Spleen (tissue), 11 donors: ENCODE data around the gene FAM53B. TPM values are rescaled to one million over a fixed set of nuclear protein-coding genes. Genes with fewer than 3 reads are reported as not detected.
A peak's percentile ranks its signal among the peaks of the same experiment; 100 is the strongest.

Experiments used
- DNase-seq: peaks from one replicate; pipeline ENCODE4 v3.0.0-alpha.2; 2020
- H3K27ac ChIP-seq, 8 donors: fragments of 200-600 bp; sonication (generic) in 7 of 8; 1 replicate in 4 of 8; 2 replicates in 4 of 8; pipeline versions ENCODE4 v1.5.0 to v1.8.0; 2016 to 2021; ENCODE audit warnings: inconsistent platforms in 4 of 8, mild to moderate bottlenecking in 4 of 8, moderate library complexity in 1 of 8
- H3K27me3 ChIP-seq, 7 donors: fragments of 200-600 bp; sonication (generic) in 6 of 7; replicated peaks in 1 of 7; 1 replicate in 4 of 7; 2 replicates in 3 of 7; pipeline versions ENCODE4 v1.5.0 to v1.8.0; 2016 to 2021; ENCODE audit warnings: inconsistent platforms in 3 of 7, mild to moderate bottlenecking in 1 of 7
- H3K36me3 ChIP-seq, 6 donors: fragments of 200-600 bp; sonication (generic) in 5 of 6; 1 replicate in 4 of 6; 2 replicates in 2 of 6; pipeline versions ENCODE4 v1.5.0 to v1.8.0; 2016 to 2021; ENCODE audit warnings: inconsistent platforms in 2 of 6
- H3K4me1 ChIP-seq, 6 donors: fragments of 200-600 bp; sonication (generic) in 5 of 6; 1 replicate in 3 of 6; 2 replicates in 3 of 6; pipeline versions ENCODE4 v1.5.0 to v1.8.0; 2016 to 2021; ENCODE audit warnings: inconsistent platforms in 3 of 6
- H3K4me3 ChIP-seq, 8 donors: fragments of 200-600 bp; sonication (generic) in 7 of 8; 1 replicate in 4 of 8; 2 replicates in 4 of 8; pipeline versions ENCODE4 v1.5.0 to v1.8.0; 2016 to 2021; ENCODE audit warnings: inconsistent platforms in 4 of 8, mild to moderate bottlenecking in 4 of 8, moderate library complexity in 2 of 8
- H3K9me3 ChIP-seq, 8 donors: fragments of 200-600 bp; sonication (generic) in 7 of 8; 1 replicate in 4 of 8; 2 replicates in 4 of 8; pipeline versions ENCODE4 v1.5.0 to v1.8.0; 2016 to 2021; ENCODE audit warnings: inconsistent platforms in 4 of 8
- POLR2A ChIP-seq, 3 donors: fragments of 450-650 bp; IDR thresholded peaks; one replicate each; pipeline ENCODE4 v1.5.1; 2017; ENCODE audit warnings: antibody characterized with exemption in 3 of 3, mild to moderate bottlenecking in 1 of 3
- POLR2AphosphoS5 ChIP-seq, 3 donors: sonication (generic); formaldehyde crosslinking; IDR thresholded peaks; one replicate each; pipeline ENCODE4 v1.5.1; 2017; ENCODE audit warnings: antibody characterized with exemption in 3 of 3
- WGBS, 5 donors: extraction: QIAGEN DNeasy Blood & Tissue Kit in 3 of 5; methylation state at CpG; one replicate each; pipeline versions ENCODE4 v1.1.5 to v1.1.7; 2013 to 2018; 5-methylcytosine and 5-hydroxymethylcytosine counted together
- intact Hi-C: fragments of 100-400 bp; cut with DNase I; formaldehyde crosslinking; loops from one replicate; pipeline ENCODE4 v1.15.0; 2023; ENCODE audit warnings: low total_unique reads
- polyA plus RNA-seq, 3 donors: library from polyadenylated mRNA; stranded (reverse); fragments of 200-250 nt; gene quantifications; one replicate each; pipeline ENCODE4 v1.2.1, GENCODE V29; 2013
- total RNA-seq, 7 donors: library from RNA; depleted of rRNA in 3 of 7; stranded (reverse); fragments of >200 nt in 3 of 7; fragmentation: NEBNext Ultra II Directional in 4 of 7; extraction: Animal tissue kit (Norgen Biotek cat#: 25700) in 4 of 7; gene quantifications; one replicate each; pipeline versions ENCODE4 v1.1.0 to v1.2.1, GENCODE V29; 2016 to 2021
- TF ChIP-seq, protein P1 (sequence below), 11 experiments: fragments of 200-600 bp in 7 of 11; fragments of 450-650 bp in 4 of 11; sonication (generic) in 4 of 11; IDR thresholded peaks in 8 of 11; conservative IDR thresholded peaks in 3 of 11; 1 replicate in 7 of 11; 2 replicates in 4 of 11; pipeline versions ENCODE4 v1.4.0 to v1.8.0; 2016 to 2021; ENCODE audit warnings: antibody characterized with exemption in 11 of 11, inconsistent platforms in 4 of 11, mild to moderate bottlenecking in 1 of 11
- donor health status: healthy with polysubstance abuse.
- donor health status: DM: no; HTN: no; CAD: no; lungs with moderate emphysema.
- donor health status: DM: no; HTN: no; CAD: no.
- donor health status: Bipolar disorder and iron deficiency.
- donor health status: healthy.
- donor health status: DM: no; HTN: no; CAD: no.
- donor health status: DM: yes; HTN: yes; CAD: no.

FAM53B gene
- total and polyA plus RNA-seq, 10 donors = 13.3 to 94.0 (median 56.2) TPM

DNA sequence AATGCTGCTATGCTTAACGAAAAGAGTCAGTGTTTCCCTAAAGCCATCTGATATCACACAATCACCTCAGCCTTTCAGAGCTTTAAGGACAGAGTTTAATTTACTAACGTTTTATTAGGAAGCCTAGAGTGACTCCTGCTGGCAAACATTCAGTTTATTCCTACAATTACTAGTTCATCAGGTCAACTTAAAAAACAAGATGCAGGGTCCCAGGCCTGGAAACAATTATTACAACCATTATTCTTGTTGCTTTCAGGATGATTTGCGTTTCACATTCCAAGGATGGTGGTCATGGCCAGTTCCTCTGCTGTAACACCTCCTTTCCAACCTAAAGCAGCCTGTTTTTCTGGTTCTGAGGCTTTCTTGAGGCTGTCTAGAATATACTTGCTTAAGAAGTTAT lies 1.5 kb upstream of the FAM53B start:
- no peak for DNase-seq
- Histone ChIP-seq H3K4me1 (peaks cover 24 to 62% (median 43%) of the 10 kb centered on the region in 6 donors), H3K27me3 (no peaks in the 10 kb centered on the region), H3K4me3 (no peak overlapping the region), H3K9me3 (no peaks in the 10 kb centered on the region), H3K27ac (peak overlapping the region in 3 of 8 donors; percentile 92 to 95 (median 92)), H3K36me3 (peaks cover 0 to 16% (median 0%) of the 10 kb centered on the region in 6 donors)
- TF ChIP-seq POLR2A (IDR thresholded peaks at IDR 0.05) = no peak
- no peak for TF ChIP-seq POLR2AphosphoS5 (IDR thresholded peaks at IDR 0.05)
- TF ChIP-seq, protein P1, sequence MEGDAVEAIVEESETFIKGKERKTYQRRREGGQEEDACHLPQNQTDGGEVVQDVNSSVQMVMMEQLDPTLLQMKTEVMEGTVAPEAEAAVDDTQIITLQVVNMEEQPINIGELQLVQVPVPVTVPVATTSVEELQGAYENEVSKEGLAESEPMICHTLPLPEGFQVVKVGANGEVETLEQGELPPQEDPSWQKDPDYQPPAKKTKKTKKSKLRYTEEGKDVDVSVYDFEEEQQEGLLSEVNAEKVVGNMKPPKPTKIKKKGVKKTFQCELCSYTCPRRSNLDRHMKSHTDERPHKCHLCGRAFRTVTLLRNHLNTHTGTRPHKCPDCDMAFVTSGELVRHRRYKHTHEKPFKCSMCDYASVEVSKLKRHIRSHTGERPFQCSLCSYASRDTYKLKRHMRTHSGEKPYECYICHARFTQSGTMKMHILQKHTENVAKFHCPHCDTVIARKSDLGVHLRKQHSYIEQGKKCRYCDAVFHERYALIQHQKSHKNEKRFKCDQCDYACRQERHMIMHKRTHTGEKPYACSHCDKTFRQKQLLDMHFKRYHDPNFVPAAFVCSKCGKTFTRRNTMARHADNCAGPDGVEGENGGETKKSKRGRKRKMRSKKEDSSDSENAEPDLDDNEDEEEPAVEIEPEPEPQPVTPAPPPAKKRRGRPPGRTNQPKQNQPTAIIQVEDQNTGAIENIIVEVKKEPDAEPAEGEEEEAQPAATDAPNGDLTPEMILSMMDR (IDR thresholded peaks at IDR 0.05 in 8 of 11, conservative IDR thresholded peaks at IDR 0.05 in 3 of 11) = peak; percentile 15 to 70 (median 51)
- intact Hi-C loops = loop anchor here (10.0 kb wide), 1 partner anchor 101 kb away; no protein-coding TSS in a partner anchor
- 33 to 49% (median 42%) methylated on average over 3 of the region's 3 CpGs for WGBS, 5 donors

DNA sequence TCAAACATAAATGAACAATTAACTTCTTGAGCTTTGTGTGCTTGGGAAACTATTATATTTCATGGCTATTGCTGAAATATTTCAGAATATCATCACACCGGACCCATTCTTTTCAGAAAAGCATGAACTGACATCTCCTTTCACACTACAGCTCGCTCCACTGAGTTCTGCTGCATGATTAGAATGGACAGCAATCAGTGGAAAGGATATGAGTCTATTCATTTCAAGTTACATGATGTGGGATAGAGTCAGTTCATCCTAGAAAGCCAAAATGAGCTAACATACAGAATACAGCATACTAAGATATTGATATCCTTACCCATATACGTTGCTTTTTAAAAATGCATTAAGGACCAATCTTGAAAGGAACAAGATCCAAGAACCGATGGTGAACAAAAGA lies 1.1 kb upstream of the FAM53B start:
- peaks cover 0 to 12% (median 0%) of the 10 kb centered on the region in 6 donors for H3K36me3 ChIP-seq
- H3K9me3 ChIP-seq = no peaks in the 10 kb centered on the region
- TF ChIP-seq, protein P1 (IDR thresholded peaks at IDR 0.05 in 8 of 11, conservative IDR thresholded peaks at IDR 0.05 in 3 of 11) = no peak
- peaks cover 28 to 66% (median 47%) of the 10 kb centered on the region in 6 donors for H3K4me1 ChIP-seq
- peak overlapping the region in 1 of 8 donors; percentile 80 for H3K4me3 ChIP-seq
- WGBS, 5 donors = 82 to 90% (median 86%) methylated on average over 4 of the region's 4 CpGs
- intact Hi-C loops = loop anchor here (10.0 kb wide), 1 partner anchor 100 kb away; no protein-coding TSS in a partner anchor
- no peaks in the 10 kb centered on the region for H3K27me3 ChIP-seq
- H3K27ac ChIP-seq = peak overlapping the region in 4 of 8 donors; percentile 86 to 95 (median 92)
- no peak for DNase-seq

DNA sequence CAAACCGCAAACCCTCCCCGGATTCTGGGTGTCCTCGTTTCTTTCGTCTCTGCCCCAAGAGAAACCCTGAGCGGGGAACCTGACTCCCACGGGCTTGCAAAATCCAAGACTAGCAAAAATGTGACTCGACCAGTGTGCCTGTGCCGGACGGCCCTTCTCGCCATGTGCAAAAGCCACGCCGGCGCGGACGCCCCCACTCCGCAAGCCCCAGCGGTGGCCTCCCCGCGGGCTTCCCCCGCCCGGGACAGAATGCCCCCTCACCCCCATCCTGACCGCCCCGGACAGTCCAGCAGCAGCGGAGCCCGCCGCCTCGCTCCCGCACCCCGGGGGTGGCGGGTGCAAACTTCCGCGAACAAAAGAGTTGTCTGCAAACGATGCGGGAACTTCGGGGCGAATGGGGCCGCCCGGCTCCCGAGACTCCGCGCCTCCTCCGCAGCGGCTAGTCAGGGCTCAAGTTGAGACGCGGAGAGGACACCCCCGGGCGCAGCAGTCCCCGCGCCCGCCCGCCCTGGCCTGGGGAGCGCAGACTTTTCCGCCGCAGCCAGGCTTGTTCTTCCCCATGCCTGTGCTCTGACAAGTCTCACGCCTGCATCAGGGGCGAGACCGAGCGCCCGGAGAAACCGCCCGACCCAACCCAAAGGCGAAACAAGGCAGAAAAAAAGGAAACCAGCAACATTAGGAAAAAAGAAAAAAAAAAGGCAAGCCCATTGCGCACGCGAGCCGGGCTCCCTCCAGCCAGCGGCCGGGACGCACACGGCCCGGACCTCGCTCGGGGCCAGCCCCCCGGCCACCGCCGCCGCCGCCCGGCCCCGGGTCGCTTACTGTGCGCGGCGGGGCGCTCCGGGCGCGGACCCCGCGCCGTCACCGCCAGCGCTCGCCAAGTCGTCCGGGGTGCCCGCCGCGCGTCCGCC lies 732 bp downstream of the FAM53B start:
- Histone ChIP-seq H3K27me3 (no peaks in the 10 kb centered on the region), H3K36me3 (peaks cover 0 to 8% (median 0%) of the 10 kb centered on the region in 6 donors), H3K4me3 (peak overlapping the region; percentile 75 to 89 (median 84)), H3K4me1 (peaks cover 42 to 69% (median 55%) of the 10 kb centered on the region in 6 donors), H3K27ac (peak overlapping the region; percentile 73 to 95 (median 90)), H3K9me3 (no peaks in the 10 kb centered on the region)
- TF ChIP-seq, protein P1 (IDR thresholded peaks at IDR 0.05 in 8 of 11, conservative IDR thresholded peaks at IDR 0.05 in 3 of 11) = no peak
- TF ChIP-seq POLR2A (IDR thresholded peaks at IDR 0.05) (no peak), POLR2AphosphoS5 (IDR thresholded peaks at IDR 0.05) (peak in 2 of 3 donors; percentile 4 to 35)
- DNase-seq = peak; percentile 92
- 0 to 1% (median 1%) methylated on average over 80 to 101 of the region's 101 CpGs for whole genome bisulfite sequencing, 5 donors
- intact Hi-C loops = loop anchor here (5.0 to 10.0 kb wide), 2 partner anchors 99 to 211 kb away; no protein-coding TSS in a partner anchor
